HG03342 (cell line): Measurements from ENCODE around the gene TBC1D9.
A peak's percentile ranks its signal among the peaks of the same experiment; 100 is the strongest.
"Not testable (repeated sequence)": the region's sequence is repeated elsewhere in the genome, so short reads cannot be mapped to it uniquely, and the experiment has no call there.

ENCODE experiments used
- ATAC-seq: cut with Tn5 transposase; IDR thresholded peaks from one replicate; pipeline ENCODE4 v1.9.1; 2021; ENCODE audit warnings: mild to moderate bottlenecking, moderate library complexity; ENCODE audit not compliant: unreplicated experiment

TBC1D9 gene

DNA sequence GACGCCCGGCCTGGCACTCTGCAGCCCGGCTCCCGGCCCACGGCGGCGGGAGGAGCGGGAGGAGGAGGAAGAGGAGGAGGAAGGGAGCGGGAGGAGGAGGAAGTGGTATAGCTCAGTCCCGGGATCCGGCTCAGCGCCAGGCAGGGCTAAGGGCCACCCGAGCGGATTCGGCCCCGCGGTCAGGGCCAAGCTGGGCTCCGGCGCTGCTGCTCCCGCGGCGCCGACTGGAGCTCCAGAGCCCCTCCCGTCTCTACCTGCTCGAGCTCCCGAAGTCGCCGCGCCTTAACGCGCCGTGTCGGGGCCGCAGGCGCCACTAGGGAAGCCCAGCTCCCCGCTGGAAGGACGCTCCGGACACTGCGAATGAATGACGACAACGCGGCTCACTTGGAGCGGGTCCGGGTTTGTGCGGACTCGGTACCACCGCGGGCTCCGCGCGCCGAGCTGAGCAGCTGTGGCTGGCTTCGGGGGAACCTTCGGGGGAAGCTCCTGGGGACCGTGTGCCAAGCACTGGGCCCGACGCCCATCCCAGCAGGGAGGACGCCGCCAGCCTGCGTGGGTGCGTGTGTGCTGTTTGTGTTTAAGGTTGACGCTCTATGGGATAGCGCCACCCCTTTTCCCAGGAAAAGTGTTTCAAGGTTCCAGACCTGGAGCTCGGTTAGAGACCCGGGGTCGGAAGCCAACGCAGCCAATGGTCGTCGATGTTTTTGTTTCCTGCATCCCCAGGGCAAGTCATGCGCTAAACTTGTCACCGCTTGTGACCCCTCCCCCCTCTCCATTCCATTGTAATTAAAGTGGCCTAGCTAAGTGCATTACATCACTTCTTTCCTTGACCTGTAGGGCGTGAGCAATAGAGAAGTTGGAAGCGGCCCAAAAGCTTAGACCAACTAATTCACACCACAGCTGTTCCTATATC, at the start of gene TBC1D9:
Gene TBC1D9, minus strand, starts transcription at position 67 of the 913 bp plus-strand sequence. CDS start 340 bp downstream, outside the sequence.
- ATAC-seq = peak; percentile 37

DNA sequence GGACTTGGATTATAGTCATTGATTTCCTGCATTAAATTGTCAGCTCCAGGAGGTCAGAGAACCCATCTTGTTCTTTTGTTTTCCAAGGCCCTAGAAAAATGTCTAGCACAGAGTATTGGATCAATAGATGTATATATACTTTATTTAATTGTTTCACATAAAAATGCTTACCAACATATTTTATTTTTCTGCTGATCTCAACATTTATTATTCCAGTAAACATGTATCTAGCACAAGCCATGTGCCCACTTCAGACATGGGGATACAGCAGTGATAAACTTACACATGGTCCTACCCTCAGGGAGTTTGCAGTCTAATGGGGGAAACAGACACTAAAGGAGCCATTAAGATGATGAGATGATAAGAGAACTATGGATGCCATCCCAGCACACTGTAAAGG, 49.1 kb upstream of the TBC1D9 start:
- no peak for ATAC-seq

DNA sequence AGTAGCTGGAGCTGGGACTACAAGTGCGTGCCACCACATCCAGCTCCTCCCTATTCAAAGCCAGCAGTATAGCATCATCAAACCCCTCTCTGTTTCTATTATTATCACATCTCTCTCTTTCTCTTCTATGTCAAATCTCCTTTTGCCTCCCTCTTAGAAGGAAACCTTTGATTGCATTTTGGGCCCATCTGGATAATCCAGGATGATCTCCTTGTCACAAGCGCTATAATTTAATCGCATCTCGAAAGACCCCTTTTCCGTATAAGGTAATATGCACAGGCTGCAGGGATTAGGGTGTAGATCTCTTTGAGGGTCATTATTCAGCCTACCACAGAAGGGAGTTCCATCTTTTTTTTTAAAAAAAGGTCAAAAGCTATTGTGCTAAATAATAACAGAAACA, 46.4 kb upstream of the TBC1D9 start:
- ATAC-seq = no peak

DNA sequence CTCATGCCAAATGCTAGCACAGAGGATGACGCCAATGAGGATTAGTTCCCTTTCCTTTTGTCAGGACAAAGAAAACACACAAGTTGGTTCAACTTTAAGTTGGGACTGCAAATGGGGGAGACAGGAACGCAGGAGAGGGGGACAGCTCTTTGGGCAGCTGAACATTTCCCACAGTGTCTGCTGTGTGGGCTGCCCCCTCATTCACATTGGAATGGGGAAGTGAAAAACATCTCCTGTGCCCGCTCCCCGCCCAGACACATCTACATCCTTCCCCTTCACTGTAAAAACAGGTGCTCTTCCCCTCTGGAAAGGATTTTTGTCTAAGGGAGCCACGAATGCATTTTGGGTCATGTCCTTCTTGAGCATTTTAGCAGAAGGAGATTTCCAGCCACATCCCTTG, 44.5 kb upstream of the TBC1D9 start:
- no peak for ATAC-seq

DNA sequence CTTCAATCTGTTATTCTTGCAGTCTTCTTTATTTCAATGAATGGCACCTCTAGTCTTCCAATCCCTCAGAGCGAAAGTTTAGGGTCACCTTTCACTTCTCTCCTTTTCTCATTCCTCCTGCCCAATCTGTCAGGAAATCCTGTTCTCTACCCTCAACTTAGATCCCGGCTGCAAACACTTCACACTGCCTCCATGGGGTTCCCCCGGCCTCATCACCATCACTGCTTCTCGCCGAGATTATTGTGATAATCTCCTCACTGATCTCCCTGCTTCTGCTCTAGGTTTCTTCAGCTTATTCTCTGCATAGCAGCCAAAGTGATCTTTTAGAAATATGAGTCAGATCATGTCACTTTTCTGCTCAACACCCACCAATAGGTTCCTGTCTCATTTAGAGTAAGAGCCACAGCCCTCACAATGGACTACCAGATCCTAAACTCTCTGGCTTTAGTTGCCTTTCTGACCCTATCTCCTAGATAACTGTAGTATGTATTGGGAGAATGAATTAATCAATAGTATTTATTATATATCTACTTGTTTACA, 43.6 kb upstream of the TBC1D9 start:
- no peak for ATAC-seq

DNA sequence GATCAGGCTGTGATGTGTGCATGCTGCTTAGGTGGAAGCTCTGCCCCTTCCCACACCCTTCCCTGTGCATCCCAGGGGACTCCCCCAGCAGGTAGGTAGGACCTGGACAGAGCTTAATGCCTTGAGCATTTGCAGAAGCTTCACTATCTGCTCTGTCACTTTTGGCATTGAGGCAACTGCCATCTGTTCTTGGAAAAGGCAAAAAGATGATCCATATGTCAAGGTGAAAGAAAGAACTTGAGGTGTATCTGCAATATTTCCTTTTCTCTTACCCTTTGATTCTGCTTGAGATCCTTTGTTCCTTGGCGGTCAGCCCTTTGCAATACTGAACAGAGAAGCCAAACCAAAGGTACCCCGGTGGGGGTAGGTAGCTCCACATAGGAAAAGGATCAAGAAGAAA, 37.1 kb upstream of the TBC1D9 start:
- no peak for ATAC-seq

DNA sequence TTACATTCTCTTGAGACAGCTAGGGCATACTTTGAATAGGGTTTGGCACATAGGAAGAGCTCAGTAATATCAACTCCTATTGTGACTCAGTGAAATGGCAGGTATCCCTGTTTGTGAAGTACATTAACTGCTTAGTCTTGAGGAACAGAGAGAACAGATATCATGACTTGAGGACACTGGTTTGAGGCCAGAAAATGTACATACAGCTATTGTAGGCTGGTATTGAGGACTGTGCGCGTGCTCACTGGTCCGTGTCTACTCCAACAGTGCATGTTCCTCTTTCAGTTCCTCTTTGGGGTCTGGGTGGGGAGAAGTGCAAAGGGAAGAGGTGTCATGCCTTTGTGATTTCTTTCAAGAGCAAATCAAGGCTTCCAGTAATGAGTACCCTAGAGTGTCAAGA, 34.6 kb upstream of the TBC1D9 start:
- peak; percentile 92 for ATAC-seq

DNA sequence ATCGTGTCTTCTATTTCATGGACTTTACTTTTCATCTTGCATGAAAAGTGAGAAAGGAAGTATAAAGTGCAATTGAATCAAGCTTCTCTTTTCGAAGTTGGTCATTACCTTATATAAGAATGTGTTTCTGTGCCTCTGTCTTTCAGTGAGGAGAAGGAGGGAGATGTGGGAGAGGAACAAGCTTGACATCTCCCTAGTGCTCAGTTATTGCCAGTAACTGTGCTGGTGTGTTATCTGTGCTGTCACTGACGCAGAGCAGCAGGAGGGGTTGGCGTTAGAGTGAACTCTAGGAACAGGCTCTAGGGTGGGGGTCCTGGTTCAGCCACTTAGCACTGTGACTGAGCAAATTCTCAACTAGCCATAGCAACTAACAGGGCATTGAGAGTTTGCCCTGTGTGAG, 34.0 kb upstream of the TBC1D9 start:
- peak; percentile 16 for ATAC-seq

DNA sequence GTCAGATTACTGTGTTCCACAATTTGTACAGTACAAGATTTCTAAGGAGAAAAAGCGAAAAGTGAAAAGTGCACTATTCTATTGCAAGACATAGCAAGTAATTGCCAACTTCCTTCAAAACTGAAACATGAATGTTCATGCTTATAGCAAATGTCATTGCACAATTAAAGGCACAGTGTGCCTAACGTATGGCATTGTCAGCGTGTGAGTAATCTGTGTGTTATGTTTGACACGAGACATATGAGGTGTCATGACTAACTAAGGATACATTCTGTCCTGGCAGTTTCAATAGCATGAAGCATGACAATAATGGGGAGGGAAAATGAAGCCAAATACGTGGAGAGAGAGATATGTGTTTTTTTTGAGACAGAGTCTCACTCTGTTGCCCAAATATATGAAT, 33.6 kb upstream of the TBC1D9 start:
- no peak for ATAC-seq

DNA sequence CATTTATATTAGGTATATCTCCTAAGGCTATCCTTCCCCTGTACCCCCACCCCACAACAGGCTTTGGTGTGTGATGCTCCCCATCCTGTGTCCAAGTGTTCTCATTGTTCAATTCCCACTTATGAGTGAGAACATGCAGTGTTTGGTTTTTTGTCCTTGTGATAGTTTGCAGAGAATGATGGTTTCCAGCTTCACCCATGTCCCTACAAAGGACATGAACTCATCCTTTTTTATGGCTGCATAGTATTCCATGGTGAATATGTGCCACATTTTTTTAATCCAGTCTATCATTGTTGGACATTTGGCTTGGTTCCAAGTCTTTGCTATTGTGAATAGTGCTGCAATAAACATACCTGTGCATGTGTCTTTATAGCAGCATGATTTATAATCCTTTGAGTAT, 26.6 kb upstream of the TBC1D9 start:
- ATAC-seq = not testable (repeated sequence)

DNA sequence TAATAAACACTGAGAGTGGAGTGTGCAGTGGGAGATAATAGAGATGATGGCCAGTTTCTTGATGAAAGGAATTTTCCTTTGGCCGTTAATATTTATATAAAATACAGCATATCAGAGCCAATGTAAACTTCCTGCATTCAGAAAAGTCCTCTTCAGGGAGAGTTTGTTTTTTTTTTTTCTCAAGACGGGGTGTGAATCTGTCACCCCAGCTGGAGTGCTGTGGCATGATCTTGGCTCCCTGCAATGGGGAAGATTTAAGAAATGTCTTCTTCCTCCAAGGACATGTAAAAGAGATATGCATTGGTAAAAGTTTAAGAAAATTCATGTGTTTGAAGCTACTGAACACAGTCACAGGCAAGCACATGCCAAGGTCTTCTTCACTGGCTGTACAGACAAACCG, 25.4 kb upstream of the TBC1D9 start:
- no peak for ATAC-seq

DNA sequence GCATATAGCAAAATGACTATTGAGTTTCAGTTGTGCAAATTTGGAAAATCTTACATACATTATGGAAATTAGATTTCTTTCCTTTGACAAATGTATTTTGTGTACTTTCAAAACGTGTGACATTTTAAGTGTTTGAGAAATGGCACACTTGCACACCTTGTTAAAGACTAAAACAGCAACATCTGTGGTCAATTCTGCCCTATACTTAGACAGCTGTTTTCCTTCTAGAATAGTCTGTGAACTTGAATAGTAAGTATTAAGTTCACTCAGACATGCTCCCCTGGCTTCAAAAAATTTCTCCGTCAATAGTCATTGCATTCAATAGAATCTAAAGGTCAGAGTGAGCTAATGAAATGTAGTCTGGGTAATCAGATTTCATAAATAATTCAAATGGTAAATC, 21.7 kb upstream of the TBC1D9 start:
- no peak for ATAC-seq

DNA sequence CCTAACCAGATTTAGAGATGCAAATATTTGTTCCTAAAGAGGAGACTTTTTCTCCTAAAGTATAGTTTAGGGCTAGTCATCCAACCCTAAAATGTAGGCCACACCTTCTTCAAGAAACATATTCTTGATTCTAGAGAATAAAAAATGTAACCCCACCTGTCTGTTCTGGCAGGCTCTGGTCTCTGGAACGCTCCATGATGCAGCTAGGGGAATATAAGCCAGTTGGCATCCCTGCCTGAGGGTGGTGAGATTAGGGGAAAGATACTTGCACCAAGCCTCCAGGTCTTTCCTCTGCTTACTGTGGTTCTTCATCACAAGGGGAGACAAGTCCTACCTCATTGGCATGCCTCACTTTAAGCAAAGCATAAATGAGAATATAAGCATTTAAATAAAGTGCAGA, 21.2 kb upstream of the TBC1D9 start:
- ATAC-seq = no peak

DNA sequence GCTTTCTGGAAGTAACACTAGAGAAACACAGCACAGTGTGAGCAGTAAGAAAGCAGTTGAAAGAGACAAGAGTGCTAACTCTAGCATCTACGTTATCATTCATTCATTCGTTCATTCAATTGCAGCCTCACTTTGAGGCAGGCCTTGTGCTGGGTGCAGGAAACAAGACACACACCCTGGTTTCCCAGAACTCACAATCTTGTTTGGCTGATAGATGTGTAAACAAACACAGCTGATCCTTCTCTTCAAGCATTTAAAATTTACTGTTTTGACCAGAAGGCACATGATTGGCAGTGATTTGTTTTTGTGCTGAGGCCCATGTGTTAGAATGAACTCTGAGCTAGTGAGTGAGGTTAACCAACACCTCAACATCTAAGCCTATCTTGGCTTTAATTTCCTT, 20.4 kb upstream of the TBC1D9 start:
- no peak for ATAC-seq

DNA sequence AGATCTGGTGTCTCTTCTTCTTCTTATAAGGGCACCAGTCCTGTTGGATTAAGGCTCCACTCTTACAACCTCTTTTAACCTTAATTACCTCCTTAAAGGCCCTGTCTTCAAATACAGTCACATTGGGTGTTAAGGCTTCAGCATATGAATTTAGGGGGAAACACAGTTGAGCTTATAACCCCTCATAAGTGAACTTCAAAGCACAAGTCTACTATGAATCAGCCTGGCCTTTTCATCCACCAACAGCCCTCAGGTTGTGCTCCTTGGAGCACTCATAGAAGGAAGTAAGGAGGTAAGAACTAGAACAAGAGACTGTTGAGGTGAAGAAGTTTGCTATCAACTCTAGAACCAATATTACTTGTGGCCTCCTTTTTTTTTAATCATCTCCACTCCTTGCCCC, 18.8 kb upstream of the TBC1D9 start:
- no peak for ATAC-seq

DNA sequence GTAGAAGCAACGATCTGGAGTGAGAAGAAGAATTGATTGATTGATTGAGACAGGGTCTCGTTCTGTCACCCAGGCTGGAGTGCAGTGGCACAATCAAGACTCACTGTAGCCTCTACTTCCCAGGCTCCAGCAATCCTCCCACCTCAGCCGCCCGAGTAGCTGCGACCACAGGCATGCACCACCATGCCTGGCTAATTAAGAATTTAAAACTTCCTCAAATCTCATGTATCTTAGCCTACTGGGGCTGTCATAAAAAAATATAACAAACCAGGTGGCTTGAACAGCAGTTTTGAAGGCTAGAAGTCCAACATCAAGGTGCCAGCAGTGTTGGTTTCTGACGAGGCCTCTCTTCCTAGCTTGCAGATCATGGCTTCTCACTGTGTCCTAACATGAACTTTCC, 18.3 kb upstream of the TBC1D9 start:
- ATAC-seq = no peak

DNA sequence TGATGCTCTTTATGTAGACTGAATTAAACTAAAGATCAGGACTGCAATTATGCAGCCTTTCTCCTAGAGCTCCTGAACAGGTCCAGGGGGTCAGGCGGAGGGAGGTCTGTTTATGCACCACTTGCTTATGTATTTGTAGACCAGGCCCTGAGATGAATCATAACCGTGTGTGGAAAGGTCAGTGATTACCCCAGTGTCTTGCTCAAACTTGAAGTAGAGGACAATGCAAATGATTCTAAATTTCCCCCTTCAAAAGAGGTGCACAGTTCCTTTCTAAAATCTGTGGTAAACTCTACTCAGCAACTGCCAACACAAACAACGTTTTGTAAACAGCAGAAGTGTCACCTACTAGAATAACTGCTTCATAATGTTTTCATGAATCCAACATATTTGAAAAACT, 13.0 kb upstream of the TBC1D9 start:
- no peak for ATAC-seq

DNA sequence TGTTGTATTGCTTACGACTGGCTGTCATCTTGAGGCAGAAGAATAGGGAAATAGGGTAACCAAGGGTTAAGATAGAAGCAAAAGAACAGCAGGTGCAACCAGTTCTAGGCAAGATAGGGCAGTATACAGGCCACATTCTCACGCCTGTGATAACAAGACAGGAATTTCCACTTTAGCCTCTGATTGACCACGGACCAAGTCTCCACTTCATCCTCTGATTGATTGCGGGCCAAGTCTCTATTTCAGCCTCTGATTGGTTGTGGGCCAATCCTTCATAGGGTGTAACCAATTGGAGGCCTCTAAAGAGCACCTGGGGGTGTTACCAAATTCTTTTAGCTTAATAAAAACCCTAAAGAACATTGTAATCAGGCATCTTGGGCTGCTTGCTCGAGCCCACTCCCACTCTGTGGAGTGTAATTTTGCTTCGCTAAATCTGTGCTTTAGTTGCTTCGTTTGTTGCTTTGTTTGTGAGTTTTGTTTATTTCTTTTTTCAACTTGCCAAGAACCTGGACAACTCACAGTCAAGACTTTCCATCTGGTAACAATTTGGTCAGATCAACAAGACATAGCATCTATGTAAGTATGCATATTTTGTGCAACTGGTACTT, 8.7 kb upstream of the TBC1D9 start:
- ATAC-seq = no peak

DNA sequence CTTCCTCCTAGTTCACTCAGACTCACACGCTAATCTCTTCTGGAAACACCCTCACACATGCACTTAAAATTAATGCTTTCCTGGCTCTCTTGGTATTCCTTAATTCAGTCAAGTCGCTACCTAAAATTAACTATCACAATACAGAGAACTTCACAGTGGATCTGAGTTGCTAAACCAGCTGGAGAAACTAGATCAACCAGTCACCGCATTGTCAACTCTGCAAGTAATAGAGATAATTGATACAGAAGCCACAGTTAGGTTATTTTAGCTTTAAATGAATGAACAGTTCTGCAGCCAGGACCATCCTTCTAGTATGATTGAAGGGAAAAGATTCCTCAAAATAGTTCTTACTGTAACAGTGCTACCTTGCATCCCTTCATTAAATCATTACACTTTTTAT, 6.0 kb upstream of the TBC1D9 start:
- no peak for ATAC-seq

DNA sequence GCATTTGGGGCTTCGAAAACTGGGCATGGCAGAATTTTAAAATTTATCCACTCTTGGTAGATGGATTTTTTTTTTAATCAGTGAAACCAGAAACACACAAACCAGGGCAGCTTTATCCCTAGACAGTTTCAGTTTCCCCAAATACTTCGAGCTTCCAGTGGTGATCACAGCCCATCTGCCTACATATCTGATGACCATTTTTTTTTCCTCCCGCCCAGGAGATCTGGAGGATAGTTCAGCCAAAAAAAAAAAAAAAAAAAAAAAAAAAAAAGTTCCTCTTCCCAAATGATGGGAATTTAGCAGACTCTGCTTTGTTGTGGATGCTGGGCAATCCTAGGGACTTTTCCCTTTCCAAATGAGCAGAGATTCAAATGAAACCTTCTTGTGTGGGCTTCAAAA, 1.0 kb upstream of the TBC1D9 start:
- ATAC-seq = no peak

DNA sequence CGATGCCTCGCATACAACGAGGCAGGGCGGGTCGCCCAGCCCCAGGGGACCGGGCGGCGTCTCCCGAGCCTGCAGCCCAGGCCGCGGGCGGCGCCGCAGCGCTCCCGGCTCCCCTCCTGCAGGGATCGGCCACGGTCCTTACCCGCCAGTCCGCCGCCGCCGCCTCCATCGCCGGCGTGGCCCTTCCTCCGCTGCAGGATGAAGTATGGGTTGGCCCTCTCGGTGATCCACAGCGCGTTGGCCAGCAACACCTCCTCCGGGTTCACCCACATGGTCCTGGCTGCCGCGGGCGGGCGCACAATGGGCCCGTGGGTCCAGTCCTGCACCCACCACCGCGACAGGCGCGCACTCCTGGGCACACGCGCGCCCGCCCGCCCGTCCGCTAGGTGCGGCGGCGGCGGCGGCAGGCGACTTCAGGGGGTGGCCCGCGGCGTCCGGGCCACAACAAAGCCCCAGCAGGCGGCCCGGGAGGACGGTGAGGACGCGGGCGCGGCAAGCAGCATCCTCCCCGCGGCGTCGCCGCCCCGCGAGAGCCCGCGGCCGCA, 339 bp downstream of the TBC1D9 start:
- ATAC-seq = peak; percentile 59
